Measurements from ENCODE around the gene DNAAF5.
"Not testable (repeated sequence)": the region's sequence is repeated elsewhere in the genome, so short reads cannot be mapped to it uniquely, and the experiment has no call there.

Gene DNAAF5

DNA sequence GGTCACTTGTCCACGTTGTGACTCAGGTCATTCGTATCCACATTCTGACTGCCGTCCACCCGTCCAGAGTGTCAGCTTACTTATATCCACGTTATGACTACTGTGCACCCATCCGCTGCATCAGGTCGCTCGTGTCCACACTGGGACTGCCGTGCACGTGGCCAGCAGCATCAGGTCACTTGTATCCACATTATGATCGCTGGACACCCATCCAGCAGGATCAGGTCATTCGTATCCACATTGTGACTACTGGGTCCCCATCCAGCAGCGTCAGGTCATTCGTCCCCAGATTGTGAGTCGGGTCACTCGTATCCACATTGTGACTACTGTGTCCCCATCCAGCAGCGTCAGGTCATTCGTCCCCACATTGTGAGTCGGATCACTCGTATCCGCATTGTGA lies 58.5 kb downstream of the DNAAF5 start:
- no peak for DNase-seq

DNA sequence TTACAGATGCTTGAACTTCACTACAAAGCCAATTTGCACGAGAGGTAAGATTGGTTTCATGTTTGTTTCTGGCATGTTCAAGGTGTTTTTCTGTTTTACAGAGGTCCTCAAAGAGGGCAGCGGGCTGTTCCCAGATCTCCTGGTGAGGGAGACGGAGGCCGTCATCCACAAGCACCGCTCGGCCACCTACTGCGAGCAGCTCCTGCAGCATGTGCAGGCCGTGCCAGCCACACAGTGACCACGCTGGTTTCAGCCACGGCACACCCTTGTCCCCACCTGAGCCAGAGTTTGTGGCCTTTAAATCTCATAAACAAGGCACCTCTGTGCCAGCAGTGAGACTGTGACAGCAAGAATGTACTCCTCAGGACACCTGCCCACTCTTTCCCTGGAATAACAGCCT lies 58.9 kb downstream of the DNAAF5 start:
- DNase-seq = no peak

DNA sequence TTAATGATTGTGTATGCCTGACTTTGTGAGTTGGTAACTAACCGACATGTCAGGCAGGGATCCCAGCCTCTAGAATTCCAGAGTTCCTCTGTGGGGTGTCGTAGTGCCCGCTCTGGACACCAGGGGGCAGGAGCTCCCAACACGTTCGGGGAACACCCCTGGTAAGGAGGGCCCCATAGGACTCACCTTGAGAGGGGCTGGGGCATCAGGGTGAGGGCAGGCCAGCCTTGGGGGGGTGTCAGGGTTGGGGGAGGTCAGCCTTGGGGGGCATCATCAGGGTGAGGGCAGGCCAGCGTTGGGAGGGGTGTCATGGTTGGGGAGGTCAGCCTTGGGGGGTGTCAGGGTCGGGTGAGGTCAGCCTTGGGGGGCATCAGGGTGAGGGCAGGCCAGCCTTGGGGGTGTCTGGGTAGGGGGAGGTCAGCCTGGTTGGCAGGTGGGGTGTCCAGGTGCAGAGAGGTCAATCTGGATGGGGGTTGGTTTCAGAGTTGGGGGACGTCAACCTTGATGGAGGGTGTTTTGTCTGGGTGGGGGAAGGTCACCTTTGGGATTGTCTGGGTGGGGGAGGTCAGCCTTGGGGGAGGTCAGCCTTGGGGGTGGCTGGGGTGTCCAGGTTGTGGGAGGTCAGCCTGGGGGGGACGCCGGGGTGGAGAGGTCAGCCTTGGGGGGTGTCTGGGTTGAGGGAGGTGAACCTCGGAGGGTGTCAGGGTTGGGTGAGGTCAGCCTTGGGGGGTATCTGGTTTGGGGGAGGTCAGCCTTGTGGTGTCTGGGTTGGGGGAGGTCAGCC lies 60.2 kb downstream of the DNAAF5 start:
- DNase-seq = no peak

DNA sequence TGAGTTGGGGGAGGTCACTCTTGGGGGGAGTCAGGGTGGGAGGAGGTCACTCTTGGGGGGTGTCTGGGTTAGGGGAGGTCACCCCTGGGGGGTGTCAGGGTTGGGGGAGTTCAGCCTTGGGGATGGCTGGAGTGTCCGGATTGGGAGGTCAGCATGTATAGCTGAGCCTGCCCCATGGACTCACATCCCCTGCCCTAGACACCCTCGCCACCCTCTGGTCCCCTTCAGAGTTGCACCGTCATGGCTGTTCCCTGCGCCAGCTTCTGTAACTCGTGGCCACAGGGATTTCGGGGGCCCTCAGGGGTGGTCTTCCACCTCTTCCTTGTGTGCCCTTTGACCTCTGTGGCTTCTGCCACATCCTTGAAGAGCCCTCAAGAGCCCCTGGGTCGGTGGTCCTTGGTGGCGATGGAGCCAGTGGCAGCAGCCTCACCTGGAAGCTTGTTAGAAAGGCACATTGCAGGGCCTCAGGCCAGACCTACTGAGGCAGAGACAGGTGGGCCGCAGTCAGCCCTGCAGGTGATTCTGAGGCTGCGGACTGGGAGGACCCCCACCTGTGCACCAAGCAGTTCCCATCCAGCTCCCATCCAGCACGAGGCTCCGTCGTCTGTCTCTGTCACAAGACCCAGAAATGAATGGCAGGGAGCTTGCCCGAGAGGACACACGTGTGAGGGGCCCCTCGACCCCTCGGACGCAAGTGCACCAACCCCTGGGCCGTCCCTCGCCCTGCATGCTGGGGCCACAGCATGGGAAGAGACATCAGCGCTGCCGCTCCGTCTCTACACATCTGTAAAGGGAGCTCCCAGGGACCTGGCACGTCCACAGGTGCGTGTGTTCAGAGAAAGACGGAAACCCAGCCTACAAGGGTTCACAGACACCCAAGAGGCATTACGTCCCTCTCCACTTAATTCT lies 61.1 kb downstream of the DNAAF5 start:
- DNase-seq = no peak

DNA sequence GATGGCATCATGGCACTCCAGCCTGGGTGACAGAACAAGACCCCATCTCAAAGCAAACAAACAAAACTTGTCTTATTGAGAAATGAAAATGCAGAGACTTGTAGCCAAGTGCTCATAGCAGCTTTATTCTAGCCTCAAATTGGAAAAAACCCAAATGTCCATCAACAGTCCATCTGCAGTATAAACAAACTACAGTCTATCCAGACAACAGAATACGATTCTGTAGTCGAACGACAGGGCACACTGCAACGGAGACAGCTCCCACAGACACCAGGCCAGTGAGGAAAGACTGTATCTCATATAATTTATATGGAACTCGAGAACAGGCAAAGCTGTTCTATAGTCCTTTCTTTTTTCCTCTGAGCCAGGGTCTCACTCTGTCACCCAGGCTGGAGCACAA lies 65.0 kb downstream of the DNAAF5 start:
- DNase-seq = no peak

DNA sequence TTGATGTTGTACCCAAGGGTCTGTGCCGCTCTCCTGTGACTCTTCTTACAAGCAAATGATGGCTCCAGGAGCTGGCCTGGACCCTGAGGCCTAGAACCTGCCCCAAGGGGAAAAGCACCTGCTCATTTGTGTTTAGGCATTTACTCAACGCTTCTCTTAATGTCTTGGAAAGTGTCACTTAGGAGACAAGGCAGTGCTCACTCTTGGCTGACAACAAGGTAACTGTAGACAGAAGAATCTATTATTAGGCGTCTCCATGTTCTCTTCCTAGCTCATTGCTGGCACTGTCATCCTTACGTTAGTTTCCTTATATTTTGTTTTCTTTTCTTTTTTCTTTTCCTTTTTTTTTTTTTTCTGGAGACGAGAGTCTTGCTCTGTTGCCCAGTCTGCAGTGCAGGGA lies 67.7 kb downstream of the DNAAF5 start:
- DNase-seq = no peak

DNA sequence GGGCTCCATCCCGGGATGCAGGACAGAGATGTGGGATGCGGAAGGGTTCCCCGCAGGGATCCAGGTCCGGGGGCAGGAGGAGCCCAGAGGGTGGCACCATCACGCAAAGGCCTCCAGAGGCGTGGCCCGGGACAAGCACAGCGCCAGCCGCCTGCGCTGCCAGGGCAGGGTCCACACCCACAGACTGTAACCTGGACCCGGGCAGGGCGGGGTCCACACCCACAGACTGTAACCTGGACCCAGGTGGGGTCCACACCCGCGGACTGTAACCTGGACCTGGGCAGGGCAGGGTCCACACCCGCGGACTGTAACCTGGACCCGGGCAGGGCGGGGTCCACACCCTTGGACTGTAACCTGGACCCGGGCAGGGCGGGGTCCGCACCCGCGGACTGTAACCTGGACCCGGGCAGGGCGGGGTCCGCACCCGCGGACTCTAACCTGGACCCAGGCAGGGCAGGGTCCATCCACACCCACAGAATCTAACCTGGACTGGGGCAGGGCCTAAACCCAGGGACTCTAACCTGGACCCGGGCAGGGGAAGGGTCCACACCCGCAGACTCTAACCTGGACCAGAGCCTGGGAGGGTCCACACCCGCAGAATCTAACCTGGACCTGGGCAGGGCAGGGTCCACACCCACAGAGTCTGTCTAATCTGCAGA lies 68.3 kb downstream of the DNAAF5 start:
- DNase-seq = no peak

DNA sequence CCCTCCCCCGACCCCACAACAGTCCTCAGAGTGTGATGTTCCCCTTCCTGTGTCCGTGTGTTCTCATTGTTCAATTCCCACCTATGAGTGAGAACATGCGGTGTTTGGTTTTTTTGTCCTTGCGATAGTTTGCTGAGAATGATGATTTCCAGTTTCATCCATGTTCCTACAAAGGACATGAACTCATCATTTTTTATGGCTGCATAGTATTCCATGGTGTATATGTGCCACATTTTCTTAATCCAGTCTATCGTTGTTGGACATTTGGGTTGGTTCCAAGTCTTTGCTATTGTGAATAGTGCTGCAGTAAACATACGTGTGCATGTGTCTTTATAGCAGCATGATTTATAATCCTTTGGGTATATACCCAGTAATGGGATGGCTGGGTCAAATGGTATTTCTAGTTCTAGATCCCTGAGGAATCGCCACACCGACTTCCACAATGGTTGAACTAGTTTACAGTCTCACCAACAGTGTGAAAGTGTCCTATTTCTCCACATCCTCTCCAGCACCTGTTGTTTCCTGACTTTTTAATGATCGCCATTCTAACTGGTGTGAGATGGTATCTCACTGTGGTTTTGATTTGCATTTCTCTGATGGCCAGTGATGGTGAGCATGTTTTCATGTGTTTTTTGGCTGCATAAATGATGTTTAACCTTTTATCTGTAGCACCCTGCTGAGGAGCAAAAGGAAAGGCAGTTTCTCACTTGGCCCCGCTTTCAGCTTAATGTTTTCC lies 70.1 kb downstream of the DNAAF5 start:
- not testable (repeated sequence) for DNase-seq

DNA sequence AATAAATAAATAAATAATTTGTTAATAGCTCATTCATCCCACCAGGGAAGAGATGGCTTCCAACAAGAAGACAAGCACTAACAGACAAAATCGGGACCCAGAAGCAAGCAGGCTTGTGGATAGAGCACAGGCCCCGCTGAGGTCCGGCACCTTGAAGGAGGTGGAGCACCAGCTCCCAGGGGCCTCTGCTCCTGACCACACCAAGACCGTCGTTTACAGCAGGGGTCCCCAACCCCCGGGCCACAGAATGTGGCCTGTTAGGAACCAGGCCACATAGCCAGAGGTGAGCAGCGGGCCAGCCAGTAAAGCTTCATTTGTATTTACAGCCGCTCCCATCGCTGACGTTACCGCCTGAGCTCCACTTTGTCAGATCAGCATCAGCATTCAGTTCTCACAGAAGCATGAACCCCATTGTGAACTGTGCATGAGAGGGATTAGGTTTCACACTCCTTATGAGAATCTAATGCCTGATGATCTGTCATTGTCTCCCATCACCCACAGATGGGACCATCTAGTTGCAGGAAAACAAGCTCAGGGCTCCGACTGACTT lies 72.5 kb downstream of the DNAAF5 start:
- DNase-seq = no peak

DNA sequence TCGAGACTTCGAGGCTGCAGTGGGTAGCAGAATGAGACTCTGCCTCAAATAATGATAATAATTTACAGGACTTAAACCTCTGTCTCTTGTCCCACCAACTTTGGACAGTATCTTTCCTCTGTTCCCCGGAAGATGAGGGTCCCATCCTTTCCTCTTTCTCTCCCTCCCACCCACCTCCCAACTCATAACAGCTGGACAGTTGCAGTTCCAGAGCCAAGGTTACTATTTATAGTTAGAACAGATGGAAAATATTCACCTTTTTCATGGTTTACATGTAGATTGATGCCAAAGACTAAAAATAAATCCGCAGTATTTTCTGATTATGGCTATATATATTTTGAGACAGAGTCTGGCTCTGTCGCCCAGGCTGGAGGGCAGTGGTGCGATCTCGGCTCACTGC lies 74.2 kb downstream of the DNAAF5 start:
- no peak for DNase-seq

DNA sequence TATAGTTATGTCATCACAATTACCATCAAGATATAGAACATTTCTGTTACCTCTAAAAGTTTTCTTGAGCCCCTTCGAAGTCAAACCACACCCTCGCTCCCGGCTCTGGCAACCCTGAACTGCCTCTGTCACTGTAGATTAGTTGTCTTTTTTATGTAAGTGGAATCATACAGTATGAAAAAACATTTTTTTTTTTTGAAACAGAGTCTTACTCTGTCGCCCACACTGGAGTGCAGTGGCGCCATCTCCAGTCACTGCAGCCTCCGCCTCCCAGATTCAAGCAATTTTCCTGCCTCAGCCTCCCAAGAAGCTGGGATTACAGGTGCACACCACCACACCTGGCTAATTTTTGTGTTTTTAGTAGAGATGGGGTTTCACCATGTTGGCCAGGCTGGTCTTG lies 74.9 kb downstream of the DNAAF5 start:
- not testable (repeated sequence) for DNase-seq

DNA sequence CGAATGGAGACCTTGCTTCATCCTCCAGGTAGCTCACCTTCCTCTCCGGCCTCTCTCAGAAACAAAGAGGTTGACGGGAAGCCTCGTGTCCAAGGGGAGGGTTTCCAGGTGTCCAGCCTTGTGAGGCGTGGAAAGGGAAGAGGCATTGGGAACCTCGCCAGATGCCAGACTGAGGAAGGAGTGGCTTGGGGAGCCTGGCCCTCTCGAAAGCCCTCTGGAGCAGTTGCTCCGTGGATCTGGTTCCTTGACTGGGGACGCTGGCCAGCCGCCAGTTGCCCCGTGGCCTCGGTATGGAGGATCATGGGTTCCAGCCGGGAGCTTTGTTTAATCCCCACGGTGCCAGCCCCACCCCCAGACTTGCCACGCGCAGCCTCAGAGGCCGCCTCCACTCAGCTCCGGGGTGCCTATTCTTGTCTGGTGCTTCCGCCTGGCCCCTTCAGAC lies 75.5 kb downstream of the DNAAF5 start:
- no peak for DNase-seq

DNA sequence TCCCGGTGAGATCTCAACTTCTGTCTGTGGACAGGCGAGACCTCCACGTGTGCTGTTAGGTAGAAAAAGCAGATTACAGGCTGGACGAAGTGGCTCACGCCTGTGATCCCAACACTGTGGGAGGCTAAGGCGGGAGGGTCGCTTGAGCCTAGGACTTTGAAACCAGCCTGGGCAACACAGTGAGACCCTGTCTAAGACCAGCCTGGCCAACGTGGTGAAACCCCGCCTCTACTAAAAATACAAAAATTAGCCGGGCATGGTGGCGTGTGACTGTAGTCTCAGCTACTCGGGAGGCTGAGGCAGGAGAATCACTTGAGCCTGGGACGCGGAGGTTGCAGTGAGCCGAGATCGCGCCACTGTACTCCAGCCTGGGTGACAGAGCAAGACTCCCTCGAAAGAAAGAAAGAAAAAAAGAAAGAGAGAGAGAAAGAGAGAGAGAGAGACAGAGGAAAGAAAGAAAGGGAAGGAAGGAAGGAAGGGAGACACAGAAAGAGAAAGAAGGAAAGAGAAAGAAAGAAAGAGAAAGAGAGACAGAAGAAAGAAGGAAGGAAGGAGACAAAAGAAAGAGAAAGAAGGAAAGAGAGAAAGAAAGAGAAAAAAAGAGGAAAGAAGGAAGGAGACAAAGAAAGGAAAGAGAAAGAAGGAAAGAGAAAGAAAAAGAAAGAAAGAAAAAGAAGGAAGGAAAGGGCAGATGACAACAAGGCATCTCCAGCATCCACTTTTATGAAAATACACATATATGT lies 76.2 kb downstream of the DNAAF5 start:
- DNase-seq = no peak

DNA sequence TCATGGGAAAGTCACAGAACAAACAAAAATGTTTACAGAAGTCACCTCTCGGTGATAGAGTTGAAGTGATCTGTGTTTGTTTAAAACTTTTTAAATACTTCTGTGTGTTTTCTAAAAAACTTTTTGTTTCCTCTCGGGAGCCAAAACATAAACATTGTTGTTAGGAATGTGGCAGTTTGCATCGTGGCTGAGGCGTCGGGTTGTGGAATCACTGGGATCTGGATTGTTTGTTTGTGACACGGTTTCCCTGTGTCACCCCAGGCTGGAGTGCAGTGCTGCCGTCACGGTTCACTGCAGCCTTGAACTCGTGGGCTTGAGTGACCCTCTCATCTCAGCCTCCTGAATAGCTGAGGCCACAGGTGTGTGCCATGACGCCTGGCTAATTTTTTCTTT lies 76.7 kb downstream of the DNAAF5 start:
- DNase-seq = no peak

DNA sequence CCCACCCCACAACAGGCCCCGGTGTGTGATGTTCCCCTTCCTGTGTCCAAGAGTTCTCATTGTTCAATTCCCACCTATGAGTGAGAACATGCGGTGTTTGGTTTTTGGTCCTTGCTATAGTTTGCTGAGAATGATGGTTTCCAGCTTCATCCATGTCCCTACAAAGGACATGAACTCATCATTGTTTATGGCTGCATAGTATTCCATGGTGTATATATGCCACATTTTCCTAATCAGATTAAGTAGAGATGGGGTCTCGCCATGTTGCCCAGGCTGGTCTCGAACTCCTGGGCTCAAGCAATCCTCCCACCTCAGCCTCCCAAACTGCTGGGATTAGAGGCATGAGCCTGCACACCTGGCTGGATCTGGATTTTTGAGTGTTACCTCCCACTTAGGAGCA lies 77.3 kb downstream of the DNAAF5 start:
- DNase-seq = not testable (repeated sequence)

DNA sequence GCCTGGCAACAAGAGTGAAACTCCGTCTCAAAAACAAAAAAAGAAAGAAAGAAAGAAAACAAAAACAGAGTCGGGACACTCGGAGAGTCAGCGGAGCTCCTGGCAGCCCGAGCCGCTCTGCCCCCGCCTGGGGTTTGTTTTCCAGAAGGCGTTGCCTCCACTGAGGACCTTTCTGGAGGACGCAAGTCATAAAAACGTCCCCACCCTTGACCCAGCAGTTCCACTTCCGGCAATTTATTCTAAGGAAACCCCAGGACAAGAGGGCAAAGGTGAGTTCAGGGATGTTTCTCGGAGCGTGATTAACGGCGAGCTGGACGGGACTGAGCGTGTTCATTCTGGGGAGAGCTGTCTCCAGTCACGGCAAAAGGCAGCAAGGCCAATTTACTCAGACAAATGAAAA lies 78.8 kb downstream of the DNAAF5 start:
- DNase-seq = no peak

DNA sequence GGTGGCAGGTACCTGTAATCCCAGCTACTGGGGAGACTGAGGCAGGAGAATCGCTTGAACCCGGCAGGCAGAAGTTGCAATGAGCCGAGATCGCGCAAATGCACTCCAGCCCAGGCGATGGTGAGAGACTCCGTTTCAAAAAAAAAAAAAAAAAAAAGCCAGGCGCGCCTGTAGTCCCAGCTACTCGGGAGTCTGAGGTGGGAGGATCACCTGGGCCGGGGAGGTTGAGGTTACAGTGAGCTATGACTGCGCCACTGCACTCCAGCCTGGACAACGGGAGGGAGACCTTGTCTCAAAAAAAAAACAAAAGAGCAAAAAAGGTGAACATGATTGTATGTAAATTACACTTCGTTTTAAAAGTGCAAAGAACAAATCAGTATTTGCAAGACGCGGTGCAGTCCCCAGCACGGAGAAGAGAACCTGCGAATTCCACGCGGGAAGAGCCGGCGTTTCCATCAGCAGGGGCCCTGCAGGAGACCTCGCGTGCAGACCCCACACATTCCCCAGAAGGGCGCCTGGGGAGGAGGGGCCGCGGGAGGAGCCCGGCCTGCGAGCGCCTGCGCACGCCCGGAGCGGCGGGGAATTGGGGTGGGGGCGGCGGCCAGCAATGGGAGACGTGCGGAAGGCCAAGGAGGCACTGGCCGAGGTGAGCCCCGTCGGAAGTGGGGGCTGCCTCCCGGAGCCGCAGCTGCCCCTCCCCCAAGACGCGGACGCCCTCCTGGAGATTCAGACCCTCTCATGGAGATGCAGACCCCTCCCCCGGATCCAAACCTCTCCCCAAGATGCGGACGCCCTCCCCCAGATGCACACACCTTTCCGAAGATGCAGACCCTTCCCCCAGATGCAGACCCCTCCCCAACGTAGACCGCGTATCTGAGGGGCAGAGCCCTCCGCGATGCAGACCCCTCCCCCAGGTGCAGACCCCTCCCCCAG lies 89.1 kb downstream of the DNAAF5 start:
- DNase-seq = peak; percentile 47

DNA sequence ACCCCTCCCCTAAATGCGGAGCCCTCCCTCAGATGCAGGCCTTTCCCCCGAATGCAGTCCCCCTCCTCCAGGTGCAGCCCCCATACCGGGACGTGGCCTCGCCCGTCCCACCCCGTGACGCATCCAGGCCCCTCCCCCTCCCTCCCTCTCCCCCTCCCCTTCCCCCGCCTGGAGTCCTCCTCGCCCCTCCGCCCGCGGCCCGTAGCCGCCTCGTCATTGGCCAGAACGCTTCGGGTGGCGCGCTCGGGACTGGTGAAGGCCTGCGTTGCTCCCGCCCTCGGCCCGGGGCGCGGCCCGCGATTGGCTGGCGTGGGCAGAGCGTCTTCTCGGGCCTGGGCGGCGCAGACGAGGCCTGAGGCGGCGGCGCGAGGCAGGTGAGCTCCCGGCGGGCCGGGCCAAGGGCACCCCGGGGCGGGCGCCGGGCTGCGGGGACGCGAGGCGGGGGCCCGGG lies 89.8 kb downstream of the DNAAF5 start:
- peak; percentile 91 for DNase-seq

DNA sequence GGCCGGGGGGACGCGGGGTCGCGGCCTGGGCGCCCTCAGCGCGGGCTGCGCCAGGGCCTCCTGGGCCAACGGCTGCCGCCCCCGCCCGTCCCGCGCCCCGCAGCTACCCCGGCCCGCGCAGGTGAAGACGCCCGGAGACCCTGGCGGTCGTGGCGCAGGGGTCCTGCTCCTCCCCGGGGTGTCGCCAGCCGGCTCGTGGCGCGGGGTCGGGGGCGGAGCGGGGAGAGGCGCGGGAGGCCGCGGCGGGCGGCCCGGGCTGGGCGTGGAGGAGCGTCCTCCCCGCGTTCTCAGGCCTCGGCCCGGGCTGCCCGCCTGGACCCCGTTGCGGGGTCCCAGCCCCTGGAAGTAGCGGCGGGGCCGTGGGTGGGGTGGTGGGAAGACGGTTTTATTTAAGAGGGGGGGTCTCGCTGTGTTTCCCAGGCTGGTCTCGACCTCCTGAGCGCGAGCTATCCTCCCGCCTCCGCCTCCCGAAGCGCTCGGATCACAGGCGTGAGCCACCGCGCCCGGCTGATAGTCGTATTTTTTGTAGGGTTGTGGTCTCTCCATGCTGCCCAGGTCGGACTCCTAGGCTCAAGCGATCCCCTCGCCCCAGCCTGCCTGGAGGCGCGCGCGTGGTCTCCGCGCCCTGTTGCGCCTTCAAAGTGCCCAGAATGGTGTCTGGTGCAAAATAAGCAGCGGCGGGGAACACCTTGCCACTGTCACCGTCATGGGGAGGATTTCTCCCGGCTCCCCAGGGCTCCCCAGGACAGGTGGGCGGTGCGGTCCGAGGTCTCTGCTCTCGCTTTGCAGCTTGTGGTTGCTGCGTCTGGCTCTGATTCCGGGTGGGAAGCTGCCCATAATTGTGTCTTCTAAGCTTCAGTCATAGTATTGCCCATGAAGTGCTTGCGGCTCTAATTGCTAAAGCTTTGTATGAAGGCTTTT lies 90.5 kb downstream of the DNAAF5 start:
- DNase-seq = peak; percentile 21
